Upper lobe of right lung (tissue), 1 donor: Measurements from ENCODE around the gene TXNDC5. TPM values are rescaled to one million over a fixed set of nuclear protein-coding genes. Genes with fewer than 3 reads are reported as not detected.

Source experiments
- ATAC-seq: fragments of 200-7000 bp; cut with Tn5 transposase; one replicate; pipeline ENCODE4 v1.9.1; 2020; ENCODE audit warnings: mild to moderate bottlenecking, moderate library complexity
- DNase-seq: peaks from one replicate; pipeline ENCODE4 v3.0.0-alpha.2; 2020
- H3K27ac ChIP-seq: fragments of 200-600 bp; one replicate; pipeline ENCODE4 v1.8.0; 2022
- H3K27me3 ChIP-seq: fragments of 200-600 bp; one replicate; pipeline ENCODE4 v1.8.0; 2022; ENCODE audit warnings: mild to moderate bottlenecking
- H3K36me3 ChIP-seq: fragments of 200-600 bp; one replicate; pipeline ENCODE4 v1.8.0; 2022
- H3K4me1 ChIP-seq: fragments of 200-600 bp; one replicate; pipeline ENCODE4 v1.8.0; 2022
- H3K4me3 ChIP-seq: fragments of 200-600 bp; one replicate; pipeline ENCODE4 v1.8.0; 2022; ENCODE audit warnings: mild to moderate bottlenecking
- H3K9me3 ChIP-seq: fragments of 200-600 bp; one replicate; pipeline ENCODE4 v1.8.0; 2022
- intact Hi-C: fragments of 100-400 bp; cut with DNase I; formaldehyde crosslinking; loops from one replicate; pipeline ENCODE4 v1.11.0; 2022
- long read RNA-seq: library from polyadenylated mRNA; unstranded; transcript quantifications from one replicate; pipeline ENCODE4 v2.0.0, GENCODE V29; 2021
- total RNA-seq: library from RNA; stranded (reverse); fragmentation: NEBNext Ultra II Directional; extraction: Animal tissue kit (Norgen Biotek cat#: 25700); gene quantifications from one replicate; pipeline ENCODE4 v1.2.1, GENCODE V29; 2021
- TF ChIP-seq, protein P1 (sequence below): fragments of 200-600 bp; IDR thresholded peaks from one replicate; pipeline ENCODE4 v1.8.0; 2022; ENCODE audit warnings: antibody characterized with exemption
- donor health status: DM: no; HTN: yes; CAD: no; lungs with severe emphysema.

Gene TXNDC5
- 107 TPM for total RNA-seq
- long read RNA-seq, transcript TXNDC5-201 (10 exons, 2,964 nt), result major isoform, 337 of 358 reads
- long read RNA-seq, partial matches to known transcripts, result 7 of 358 reads
- long read RNA-seq, other reads (novel, unspliced or antisense), result 12 of 358 reads

DNA sequence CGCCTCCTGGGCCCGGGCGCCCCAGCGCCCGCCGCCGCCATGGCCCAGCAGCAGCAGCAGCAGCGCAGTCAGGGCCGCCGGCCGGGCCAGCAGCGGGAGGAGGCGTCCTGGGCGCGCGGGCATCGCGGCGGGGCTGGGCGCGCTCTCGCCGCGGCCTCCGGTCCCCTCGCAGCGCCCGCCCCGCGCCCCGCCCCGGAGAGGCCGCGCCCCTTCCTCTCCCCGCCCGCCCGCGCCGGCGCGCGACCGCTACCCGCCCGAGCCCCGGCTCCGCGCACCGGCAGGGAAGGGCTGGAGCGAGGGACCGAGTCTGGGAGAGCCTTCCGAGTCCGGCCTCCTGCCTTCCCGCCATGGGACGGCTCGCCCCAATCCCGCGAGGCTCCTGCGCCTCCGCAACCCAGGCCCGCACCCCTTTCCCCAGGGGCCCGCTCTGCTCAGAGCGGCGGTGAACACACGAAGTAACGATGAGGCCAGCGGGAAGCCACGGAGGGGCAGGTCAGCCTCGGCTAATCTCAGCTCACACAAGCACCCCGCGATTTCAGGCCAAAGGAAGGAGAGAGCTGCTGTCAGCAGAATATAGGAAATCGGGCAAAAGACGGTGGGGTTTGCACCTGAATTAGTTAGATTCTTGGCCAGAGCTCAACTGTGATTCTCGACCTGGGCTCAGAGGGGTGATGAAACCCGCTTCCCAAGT lies at the start of gene TXNDC5:
Gene TXNDC5, minus strand, starts transcription at position 135 of the 691 bp plus-strand sequence. Its CDS starts 12 bp downstream, at position 123.
- H3K27ac ChIP-seq, result peak within 1 kb of the TSS; percentile 72
- H3K9me3 ChIP-seq, result no peaks in the 10 kb centered on the region
- peak within 1 kb of the TSS; percentile 76 for H3K4me3 ChIP-seq
- intact Hi-C loops, result no loop called here
- TF ChIP-seq, protein P1, sequence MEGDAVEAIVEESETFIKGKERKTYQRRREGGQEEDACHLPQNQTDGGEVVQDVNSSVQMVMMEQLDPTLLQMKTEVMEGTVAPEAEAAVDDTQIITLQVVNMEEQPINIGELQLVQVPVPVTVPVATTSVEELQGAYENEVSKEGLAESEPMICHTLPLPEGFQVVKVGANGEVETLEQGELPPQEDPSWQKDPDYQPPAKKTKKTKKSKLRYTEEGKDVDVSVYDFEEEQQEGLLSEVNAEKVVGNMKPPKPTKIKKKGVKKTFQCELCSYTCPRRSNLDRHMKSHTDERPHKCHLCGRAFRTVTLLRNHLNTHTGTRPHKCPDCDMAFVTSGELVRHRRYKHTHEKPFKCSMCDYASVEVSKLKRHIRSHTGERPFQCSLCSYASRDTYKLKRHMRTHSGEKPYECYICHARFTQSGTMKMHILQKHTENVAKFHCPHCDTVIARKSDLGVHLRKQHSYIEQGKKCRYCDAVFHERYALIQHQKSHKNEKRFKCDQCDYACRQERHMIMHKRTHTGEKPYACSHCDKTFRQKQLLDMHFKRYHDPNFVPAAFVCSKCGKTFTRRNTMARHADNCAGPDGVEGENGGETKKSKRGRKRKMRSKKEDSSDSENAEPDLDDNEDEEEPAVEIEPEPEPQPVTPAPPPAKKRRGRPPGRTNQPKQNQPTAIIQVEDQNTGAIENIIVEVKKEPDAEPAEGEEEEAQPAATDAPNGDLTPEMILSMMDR, result no peak
- ATAC-seq (peak; percentile 95), DNase-seq (peak; percentile 93)
- no peaks in the 10 kb centered on the region for H3K27me3 ChIP-seq
- peaks cover 23% of the 10 kb centered on the region for H3K4me1 ChIP-seq
- no peaks in the 10 kb centered on the region for H3K36me3 ChIP-seq

DNA sequence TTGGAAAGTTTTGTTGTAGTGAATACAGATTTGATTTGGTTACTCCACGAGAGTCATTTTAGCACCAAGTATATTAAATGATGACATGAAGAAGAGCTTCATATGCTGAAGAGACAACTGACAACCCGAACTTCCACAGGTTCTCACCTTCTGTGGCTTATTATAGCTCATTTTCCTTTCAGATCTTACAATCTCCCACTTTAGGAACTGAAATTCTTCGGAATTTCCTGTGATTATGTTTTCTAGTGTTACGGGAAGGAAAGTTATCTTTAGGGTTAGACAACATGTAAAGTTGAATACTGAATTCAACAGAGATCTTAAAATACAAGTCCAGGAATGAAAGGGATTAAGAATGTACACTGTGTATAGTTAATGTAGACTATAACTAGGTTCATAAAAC lies 49.6 kb upstream of the TXNDC5 start:
- Histone ChIP-seq H3K4me3 (no peak overlapping the region), H3K9me3 (no peaks in the 10 kb centered on the region), H3K27me3 (no peaks in the 10 kb centered on the region), H3K4me1 (no peaks in the 10 kb centered on the region), H3K36me3 (no peaks in the 10 kb centered on the region), H3K27ac (no peak overlapping the region)
- no peak for DNase-seq
- intact Hi-C loops, result no loop called here
- TF ChIP-seq, protein P1, result no peak
- ATAC-seq, result no peak

DNA sequence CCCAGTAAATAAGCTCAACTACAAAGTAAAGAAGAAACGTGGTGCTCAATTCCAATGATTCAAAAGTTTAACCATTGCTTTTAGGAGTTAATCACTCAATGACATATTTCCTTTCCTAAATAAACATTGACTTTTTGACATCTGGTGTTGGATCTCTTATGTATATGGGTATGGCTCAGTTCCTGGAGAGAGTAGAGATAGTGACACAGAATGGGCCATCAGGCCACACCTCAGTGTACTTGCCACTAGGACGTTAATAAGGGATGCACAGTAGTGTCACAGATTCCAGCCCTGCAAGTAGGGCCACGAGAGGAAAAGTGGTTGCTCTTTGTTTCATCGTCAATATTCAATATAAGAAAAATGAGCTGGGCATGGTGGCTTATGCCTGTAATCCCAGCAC lies 48.9 kb upstream of the TXNDC5 start:
- Histone ChIP-seq H3K36me3 (no peaks in the 10 kb centered on the region), H3K4me1 (no peaks in the 10 kb centered on the region), H3K27ac (no peak overlapping the region), H3K4me3 (no peak overlapping the region), H3K9me3 (no peaks in the 10 kb centered on the region), H3K27me3 (no peaks in the 10 kb centered on the region)
- intact Hi-C loops, result no loop called here
- DNase-seq (no peak), ATAC-seq (no peak)
- TF ChIP-seq, protein P1, result no peak

DNA sequence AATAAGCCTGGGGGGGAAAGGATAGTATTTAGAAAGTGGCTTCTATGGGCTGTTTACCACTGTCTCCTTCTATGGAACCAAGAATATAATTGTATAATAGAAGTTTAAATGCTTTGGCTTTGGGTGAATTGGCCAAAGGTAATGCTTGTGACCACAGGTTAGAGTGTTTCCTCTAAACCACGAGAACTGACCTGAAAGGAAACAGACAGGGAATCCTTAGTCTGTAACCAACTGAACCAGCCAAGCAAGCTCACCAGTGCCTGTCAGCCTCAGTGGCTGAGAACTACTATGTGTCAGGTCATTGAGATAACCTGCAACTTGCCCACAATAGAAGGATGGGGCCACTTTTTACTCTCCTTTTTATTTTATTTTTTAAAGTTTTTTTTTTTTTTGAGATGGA lies 47.9 kb upstream of the TXNDC5 start:
- no peak for DNase-seq
- TF ChIP-seq, protein P1, result no peak
- intact Hi-C loops, result no loop called here
- Histone ChIP-seq H3K9me3 (no peaks in the 10 kb centered on the region), H3K36me3 (no peaks in the 10 kb centered on the region), H3K27ac (no peak overlapping the region), H3K4me1 (no peaks in the 10 kb centered on the region), H3K27me3 (no peaks in the 10 kb centered on the region), H3K4me3 (no peak overlapping the region)
- ATAC-seq, result no peak

DNA sequence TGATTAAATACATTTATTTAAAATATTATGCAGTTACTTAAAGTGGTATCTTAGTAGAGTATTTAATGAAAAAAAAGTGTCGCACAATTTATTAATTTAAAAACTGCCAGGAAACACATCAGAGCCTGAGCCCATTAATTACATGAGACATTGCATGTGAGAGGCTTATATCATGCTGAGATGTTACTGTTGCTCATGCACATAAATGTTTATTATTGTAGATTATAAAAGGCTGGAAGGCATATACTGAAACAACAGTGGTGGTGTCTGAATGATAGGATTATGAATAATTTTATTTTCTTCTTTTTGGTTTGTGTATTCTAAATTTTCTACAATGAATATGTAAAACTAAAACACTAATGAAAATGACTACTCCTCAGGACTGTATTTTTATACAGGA lies 45.7 kb upstream of the TXNDC5 start:
- no peak for ATAC-seq
- Histone ChIP-seq H3K4me1 (no peaks in the 10 kb centered on the region), H3K4me3 (no peak overlapping the region), H3K27ac (no peak overlapping the region), H3K27me3 (no peaks in the 10 kb centered on the region), H3K36me3 (no peaks in the 10 kb centered on the region), H3K9me3 (no peaks in the 10 kb centered on the region)
- TF ChIP-seq, protein P1, result no peak
- intact Hi-C loops, result no loop called here
- no peak for DNase-seq
